Kidney capillary endothelial cell (primary cell): Measurements from ENCODE around the gene STK11.

ENCODE experiments used
- DNase-seq: peaks from one replicate; pipeline ENCODE4 v3.0.0-alpha.2; 2018; ENCODE audit warnings: low spot score

STK11 gene

DNA sequence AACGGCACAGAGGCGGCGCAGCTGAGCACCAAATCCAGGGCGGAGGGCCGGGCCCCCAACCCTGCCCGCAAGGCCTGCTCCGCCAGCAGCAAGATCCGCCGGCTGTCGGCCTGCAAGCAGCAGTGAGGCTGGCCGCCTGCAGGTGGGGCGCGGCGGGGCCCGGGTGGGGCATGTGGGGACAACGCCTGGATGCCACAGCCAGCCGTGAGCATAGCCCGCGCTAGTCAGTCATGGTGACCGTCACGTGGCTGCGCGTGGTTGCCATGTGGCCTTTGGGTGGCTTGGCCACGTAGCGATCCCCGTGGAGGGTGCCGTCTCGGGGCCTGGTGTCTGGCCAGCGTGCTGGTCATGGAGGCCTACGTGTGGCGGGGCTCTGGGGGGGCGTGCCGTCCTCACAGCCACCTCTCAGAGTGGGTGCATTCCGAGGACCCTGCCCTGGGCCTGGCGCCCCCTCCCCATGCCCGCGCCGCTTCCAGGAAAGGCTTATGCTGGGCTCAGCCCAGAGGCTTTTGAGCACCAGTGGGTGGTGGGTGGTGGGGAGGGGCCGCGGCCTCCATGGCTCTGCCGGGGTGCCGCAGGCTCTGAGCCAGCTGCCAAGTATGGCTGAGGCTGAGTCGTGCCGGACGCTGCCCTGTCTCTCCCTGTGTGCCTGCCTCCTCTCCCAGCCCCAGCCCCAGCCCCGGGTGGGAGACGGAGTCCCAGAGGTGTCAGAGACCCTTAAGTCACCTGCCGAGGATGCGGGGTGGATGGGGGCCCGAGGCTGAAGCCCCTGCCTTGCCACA, 21.1 kb downstream of the STK11 start:
- DNase-seq, result no peak

GRCh38 chr19:1227304-1228054, 21.9 kb downstream of the STK11 start:
- no peak for DNase-seq

DNA sequence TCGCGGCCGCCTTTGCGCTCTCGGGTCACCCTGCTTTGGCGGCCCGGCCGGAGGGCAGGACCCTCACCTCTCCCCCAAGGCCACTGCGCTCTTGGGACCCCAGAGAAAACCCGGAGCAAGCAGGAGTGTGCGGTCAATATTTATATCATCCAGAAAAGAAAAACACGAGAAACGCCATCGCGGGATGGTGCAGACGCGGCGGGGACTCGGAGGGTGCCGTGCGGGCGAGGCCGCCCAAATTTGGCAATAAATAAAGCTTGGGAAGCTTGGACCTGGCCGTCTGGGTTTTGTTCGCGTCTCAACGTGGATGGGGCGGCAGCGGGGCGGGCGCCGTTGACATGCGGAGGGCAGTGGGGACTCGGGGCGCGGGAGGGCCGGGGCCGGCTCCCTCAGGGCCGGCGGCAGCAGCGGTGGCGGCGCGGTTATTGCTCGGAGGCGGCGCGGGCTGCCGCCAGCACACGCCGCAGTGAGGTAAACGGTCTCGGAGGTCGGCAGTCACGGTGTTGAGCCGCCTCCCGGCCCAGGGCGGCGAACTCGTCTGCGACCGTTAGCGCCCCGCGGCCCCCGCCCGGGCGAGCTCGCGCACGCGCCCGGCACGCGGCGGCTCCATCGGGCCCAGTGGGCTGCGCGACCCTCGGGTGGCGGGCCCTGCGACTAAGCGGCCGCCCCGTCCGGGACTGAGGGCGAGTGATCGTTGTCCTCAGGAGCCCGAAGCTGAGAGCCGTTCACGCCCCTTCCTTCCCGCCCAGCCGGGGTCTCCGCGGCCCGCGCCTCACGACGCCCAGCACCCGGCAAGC, 22.8 kb downstream of the STK11 start:
- DNase-seq, result no peak

GRCh38 chr19:1229056-1229923, 23.7 kb downstream of the STK11 start:
- DNase-seq, result no peak

GRCh38 chr19:1229924-1230782, 24.6 kb downstream of the STK11 start:
- DNase-seq, result no peak

- DNase-seq, result no peak
These were observed 25.4 kb downstream of the STK11 start for GRCh38 chr19:1230783-1231489.

- no peak for DNase-seq
These were observed 26.4 kb downstream of the STK11 start for GRCh38 chr19:1231729-1232637.

GRCh38 chr19:1232652-1233072, 27.1 kb downstream of the STK11 start:
- DNase-seq, result no peak

DNA sequence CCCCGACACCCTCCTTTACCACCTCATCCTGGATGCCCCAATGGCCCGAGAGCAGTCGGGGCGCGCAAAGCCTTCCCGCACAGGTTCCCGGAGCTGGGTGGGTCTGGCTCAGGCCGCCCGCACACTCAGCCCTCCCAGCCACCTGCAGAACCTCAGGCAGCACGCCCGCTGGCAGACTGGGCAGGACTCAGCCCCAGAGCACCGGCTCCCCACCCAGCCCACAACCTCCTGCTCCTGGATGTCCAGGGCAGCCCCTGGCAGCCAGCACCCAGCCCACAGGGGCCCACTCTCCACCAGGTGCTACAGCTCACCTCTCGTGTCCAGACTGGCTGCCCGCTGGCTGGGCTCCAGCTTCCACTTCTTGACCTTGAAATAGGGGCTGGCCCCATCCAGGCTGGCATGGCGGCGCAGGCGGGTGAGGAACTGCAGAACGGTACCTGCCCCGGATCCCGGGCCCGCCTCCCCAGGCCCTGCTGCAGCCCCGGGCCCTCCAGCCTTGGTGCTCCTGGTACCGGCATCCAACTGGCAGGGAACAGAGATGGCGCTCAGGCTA, 27.6 kb downstream of the STK11 start:
- DNase-seq, result no peak

- no peak for DNase-seq
These were observed 28.7 kb downstream of the STK11 start for GRCh38 chr19:1234051-1234954.

GRCh38 chr19:1234955-1235380, 29.4 kb downstream of the STK11 start:
- DNase-seq, result no peak

DNA sequence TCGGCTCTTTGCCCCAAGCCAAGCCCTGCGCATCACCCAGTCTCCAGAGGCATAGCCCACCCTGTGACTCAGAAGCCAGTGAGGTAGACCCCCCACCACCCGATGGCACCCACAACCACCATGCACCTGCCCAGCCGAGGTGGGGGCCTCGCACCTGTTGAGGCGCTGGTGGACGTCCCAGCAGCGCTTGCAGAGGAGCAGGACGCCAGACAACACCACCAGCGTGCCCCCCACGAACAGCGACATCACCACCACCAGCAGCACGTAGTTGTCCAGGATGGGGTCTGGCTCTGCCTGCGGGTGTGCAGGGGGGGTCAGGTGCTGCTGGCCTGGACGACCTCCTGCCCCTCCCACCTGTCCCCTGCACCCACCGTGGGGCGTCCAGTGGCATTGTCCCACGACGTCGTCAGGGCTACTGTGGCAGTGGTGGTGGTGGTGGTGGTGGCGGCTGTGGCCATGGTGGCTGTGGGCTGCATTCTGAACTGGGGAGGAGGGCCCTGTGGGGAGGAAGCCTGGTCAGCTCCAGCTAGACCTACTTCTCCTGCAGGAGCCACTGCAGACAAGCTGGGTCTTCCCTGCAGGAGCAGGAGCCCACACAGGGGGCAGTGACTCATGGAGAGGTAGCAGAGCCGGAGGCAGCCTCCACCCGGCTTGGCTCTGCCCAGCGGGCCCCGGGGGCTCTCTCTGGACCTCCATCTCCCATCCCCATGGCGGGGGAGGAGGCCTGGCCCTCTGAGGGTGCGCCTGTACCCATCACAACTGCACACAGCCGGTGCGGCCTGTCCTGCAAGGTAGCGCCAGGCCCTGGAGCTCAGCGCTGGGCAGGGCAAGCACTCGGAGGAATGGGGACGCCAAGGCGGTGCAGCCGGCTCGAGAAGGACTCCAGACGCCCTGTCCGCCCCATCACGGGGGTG, 30.3 kb downstream of the STK11 start:
- no peak for DNase-seq

DNA sequence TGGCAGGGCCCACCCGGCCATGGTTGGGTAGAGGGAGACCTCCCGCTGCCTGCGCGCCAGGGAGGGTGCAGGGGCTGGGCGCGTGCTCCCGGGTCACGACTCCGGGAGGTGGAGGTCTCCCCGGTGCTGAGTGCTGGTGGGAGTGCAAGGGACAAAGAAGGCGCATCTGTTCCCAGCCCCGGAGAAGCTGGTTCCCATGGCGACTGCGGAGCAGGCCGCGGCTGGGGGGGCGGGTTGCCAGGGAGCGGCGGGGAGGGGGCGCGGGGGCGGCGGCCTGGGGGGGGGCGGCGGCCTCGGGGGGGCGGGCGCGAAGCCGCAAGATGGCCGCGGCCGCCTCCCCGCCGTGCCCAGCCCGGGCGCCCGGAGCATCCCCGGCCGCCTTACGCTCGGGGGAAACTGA, 31.0 kb downstream of the STK11 start:
- DNase-seq, result no peak

DNA sequence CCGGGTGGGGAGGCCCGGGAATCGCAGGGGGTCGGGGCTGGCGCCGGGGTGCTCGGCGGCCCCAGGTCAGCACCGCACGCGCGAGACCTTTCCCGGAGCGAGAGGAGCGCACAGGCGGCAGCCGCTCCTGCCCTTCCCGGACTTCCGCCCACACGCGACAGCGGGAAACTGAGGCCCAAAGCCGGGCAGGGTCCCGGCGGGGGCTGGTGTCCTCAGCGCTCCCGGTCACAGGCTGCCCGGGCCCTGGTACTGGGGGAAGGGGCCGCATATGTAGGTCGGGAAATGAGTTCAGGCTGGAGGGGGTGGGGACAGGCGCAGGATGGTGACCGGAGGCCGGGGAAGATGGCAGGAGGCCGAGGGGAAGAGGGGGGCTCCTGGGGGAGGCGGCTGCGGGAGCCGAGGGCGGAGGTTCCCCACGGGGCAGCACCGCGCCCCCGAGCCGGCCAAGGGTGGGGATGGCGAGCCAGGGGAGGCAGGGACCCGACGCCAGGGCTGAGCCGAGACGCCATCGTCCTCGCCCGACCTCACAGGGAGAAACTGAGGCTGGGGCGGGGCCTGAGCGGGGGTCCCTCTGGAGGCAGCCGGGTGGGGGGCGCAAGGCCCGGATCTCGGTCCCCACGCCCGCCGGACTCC, 31.6 kb downstream of the STK11 start:
- DNase-seq, result no peak

- no peak for DNase-seq
These were observed 32.3 kb downstream of the STK11 start, which contains the start of gene CBARP for GRCh38 chr19:1237754-1238368. Gene CBARP, minus strand, starts transcription at chr19:1238005. Its CDS starts 1,905 bp downstream, at chr19:1236100.
